ENCODE measurements around the gene CHAT.
"Not testable (repeated sequence)": the region's sequence is repeated elsewhere in the genome, so short reads cannot be mapped to it uniquely, and the experiment has no call there.

The CHAT gene

GRCh38 chr10:49654036-49654693 is 40.3 kb downstream of the CHAT start:
- DNase-seq, result no peak

- peak; percentile 55 for DNase-seq
Measured at GRCh38 chr10:49655099-49655498, 41.3 kb downstream of the CHAT start.

- no peak for DNase-seq
Measured at GRCh38 chr10:49656845-49657493, 43.1 kb downstream of the CHAT start.

- DNase-seq, result no peak
Measured at GRCh38 chr10:49657606-49658005, 43.8 kb downstream of the CHAT start.

DNA sequence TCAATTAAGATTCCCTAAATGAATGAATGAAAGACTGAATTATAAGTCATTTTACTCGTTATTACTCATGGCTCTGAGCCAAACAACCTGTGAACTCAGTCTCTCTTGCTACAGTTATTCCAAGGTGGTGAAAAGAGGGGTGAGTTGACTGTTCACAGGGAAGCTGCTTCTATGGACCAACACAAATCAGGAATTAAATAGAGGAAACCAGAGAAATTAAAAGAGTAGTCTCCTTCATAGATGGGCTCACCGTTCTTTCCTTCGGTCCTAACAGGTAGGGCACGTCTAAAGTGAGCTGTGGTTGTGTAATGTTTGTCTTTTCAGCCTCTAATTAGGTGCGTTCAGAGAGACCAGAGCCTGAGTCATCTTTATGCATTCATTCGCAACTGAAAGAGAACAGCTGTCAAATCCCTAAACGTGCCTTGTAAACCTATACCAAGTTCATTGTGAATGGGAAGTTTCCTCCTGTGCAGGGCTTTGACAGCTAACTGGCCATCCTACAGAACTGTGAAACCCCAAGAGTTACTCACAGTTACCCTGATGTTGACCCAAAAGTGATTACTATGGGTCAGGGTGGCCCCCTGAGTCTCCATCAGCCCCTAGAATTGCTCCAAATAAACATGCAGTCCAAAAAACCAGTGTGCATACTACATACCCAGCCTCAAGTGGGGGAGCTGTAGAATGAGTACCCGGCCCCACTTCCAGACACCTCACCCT is 47.5 kb downstream of the CHAT start:
- no peak for DNase-seq

DNA sequence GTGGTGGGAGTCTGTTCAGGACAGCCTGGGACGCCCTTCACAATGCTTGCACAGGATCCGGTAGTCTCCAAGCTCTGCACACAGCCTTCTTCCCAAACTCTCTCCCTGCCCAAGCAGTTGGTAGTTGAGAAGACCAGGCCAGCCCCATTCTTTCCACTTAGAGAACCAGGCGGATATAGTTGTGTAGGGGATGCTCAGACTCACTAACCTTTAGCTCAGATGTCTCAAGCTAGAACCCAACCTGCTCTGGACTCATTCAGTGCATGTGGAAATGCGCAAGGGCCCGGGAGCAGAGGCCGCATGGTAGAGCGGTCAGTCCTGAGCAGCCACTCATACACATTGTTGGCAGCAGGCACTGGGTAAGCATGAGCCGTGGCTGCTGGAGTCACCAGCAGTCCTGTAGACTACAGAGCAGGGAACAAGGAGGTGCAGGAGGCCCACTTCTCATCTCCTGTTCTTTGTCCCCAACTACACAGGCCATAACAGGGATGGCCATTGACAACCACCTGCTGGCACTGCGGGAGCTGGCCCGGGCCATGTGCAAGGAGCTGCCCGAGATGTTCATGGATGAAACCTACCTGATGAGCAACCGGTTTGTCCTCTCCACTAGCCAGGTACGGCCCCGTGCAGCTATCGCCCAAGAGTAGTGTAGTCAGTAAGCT is 48.5 kb downstream of the CHAT start:
- DNase-seq, result no peak

DNA sequence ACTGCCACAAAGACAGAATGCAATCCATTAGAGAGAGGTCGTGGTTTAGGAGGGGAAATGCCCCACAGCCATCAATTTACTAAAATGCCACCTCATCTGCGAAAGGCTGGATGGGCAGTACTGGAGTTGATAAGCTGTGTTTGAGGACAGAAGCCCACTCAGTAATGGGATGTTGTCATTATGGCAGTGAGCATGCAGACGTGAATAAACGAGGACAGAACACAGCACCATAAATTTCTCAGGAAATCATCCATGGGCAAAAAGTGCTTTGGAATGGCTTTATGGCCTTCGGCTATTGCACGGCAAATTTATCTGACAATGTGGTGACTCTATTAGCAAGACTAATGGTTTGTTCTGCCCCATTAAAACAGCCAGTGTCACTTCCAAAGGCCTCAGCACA is 49.8 kb downstream of the CHAT start:
- no peak for DNase-seq

- no peak for DNase-seq
Measured at GRCh38 chr10:49664006-49664841, 50.4 kb downstream of the CHAT start.

DNA sequence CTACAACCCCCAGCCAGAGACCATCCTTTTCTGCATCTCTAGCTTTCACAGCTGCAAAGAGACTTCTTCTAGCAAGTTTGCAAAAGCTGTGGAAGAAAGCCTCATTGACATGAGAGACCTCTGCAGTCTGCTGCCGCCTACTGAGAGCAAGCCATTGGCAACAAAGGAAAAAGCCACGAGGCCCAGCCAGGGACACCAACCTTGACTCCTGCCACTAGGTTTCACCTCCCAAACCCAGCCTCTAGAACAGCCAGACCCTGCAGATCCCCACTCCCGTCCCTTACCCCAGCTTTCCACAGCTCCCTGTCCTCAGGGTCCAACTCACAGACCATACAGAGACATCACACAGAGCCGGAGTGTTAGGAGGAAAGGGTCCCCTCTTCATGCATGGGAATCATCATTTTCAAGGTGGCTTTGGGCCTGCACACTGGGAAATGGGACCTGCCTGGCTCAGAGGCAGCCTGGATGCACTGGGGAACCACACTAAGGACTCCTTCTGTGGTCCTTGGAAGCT is 51.1 kb downstream of the CHAT start:
- no peak for DNase-seq

- no peak for DNase-seq
Measured at GRCh38 chr10:49666054-49666615, 52.3 kb downstream of the CHAT start.

GRCh38 chr10:49666685-49667084 is 52.8 kb downstream of the CHAT start:
- DNase-seq, result no peak

GRCh38 chr10:49667991-49668390 is 54.2 kb downstream of the CHAT start:
- DNase-seq, result no peak

GRCh38 chr10:49668684-49669083 is 54.8 kb downstream of the CHAT start:
- no peak for DNase-seq

- DNase-seq, result no peak
Measured at GRCh38 chr10:49678827-49679479, 65.1 kb downstream of the CHAT start.

DNA sequence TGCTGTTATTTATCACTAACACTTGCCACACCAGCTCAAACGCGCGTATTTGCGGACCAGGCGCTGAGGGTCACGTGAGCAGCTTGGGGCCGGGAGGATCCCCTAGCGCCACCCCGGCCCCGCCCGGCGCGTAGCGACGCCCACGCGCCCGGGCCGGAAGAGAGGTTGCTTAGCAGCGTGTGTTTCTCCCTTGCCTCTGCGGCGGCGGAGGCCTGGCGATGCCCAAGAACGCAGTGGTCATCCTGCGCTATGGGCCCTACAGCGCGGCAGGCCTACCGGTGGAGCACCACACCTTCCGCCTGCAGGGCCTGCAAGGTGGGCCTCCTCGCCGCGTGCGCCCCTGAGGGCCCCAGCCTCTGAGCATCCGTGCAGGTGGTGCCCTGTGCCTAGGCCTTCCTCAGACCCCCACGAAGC is 65.7 kb downstream of the CHAT start, which contains the start of gene C10orf53:
Gene C10orf53, plus strand, starts transcription at position 172 of the 414 bp plus-strand sequence. Its CDS starts 47 bp downstream, at position 219.
- DNase-seq, result peak; percentile 45

DNA sequence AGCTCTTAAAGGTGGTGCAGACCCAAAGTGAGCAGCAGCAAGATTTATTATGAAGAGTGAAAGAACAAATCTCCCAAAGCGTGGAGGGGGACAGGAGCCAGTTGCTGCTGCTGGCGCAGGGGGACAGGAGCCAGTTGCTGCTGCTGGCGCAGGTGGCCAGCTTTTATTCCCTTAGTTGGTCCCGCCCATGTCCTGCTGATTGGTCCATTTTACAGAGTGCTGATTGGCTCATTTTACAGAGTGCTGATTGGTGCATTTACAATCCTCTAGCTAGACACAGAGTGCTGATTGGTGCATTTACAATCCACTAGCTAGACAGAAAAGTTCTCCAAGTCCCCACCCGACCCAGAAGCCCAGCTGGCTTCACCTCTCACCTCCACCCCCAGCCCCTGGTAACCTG is 68.6 kb downstream of the CHAT start:
- DNase-seq, result not testable (repeated sequence)

DNA sequence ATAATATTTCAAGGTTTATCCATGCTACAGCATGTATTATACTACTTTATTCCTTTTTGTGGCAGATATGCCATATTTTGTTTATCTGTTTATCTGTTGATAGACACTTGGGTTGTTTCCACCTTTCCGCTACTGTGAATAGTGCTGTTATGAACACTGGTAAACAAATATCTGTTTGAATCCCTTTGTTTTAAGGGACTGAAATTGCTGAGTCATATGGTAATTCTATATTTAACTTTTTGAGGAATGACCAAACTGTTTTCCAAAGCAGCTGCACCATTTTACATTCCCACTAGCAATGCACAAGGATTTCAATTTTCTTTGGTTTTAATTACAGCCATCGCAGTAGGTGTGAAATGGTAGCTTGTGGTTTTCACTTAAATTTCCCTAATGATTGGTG is 69.0 kb downstream of the CHAT start:
- no peak for DNase-seq

- DNase-seq, result no peak
Measured at GRCh38 chr10:49686651-49687050, 72.8 kb downstream of the CHAT start.

- no peak for DNase-seq
Measured at GRCh38 chr10:49688261-49688846, 74.5 kb downstream of the CHAT start.

GRCh38 chr10:49688920-49689319 is 75.1 kb downstream of the CHAT start:
- DNase-seq, result no peak

All from left hindlimb (tissue), 1 donor.